Pancreas (tissue), 10 donors: Measurements from ENCODE around the gene ZDHHC11. TPM values are rescaled to one million over a fixed set of nuclear protein-coding genes. Genes with fewer than 3 reads are reported as not detected.
A peak's percentile ranks its signal among the peaks of the same experiment; 100 is the strongest.

Source experiments
- ATAC-seq, 4 donors: fragments of 200-7000 bp; cut with Tn5 transposase; one replicate each; pipeline versions ENCODE4 v1.8.0 to v1.9.1; 2020; ENCODE audit warnings: mild to moderate bottlenecking in 4 of 4, moderate library complexity in 4 of 4
- DNase-seq, 6 donors: peaks; one replicate each; pipeline ENCODE4 v3.0.0-alpha.2; 2020
- FAIRE-seq: peaks from 2 replicates; lab custom pipeline; 2012; peaks lifted over from hg19 to GRCh38; lab: Jason Lieb, UNC
- H3K27ac ChIP-seq, 4 donors: fragments of 200-600 bp; sonication (generic); 1 replicate in 3 of 4; 2 replicates in 1 of 4; pipeline versions ENCODE4 v1.5.0 to v1.8.0; 2020
- H3K27me3 ChIP-seq, 4 donors: fragments of 200-600 bp; one replicate each; pipeline ENCODE4 v1.8.0; 2021
- H3K36me3 ChIP-seq, 3 donors: fragments of 200-600 bp; sonication (generic) in 1 of 3; one replicate each; pipeline versions ENCODE4 v1.5.0 to v1.8.0; 2020 to 2021
- H3K4me1 ChIP-seq, 3 donors: fragments of 200-600 bp; one replicate each; pipeline ENCODE4 v1.8.0; 2021
- H3K4me3 ChIP-seq, 4 donors: fragments of 200-600 bp; sonication (generic) in 2 of 4; one replicate each; pipeline versions ENCODE4 v1.5.0 to v1.8.0; 2020 to 2021
- H3K9me3 ChIP-seq, 4 donors: fragments of 200-600 bp; one replicate each; pipeline ENCODE4 v1.8.0; 2021
- CTCF ChIP-seq, 4 donors: fragments of 200-600 bp; sonication (generic) in 3 of 4; IDR thresholded peaks; one replicate each; pipeline versions ENCODE4 v1.5.0 to v1.8.0; 2021; ENCODE audit warnings: antibody characterized with exemption in 4 of 4
- WGBS, 2 donors: extraction: QIAGEN DNeasy Blood & Tissue Kit; methylation state at CpG; one replicate each; pipeline ENCODE4 v1.1.7; 2013; 5-methylcytosine and 5-hydroxymethylcytosine counted together
- intact Hi-C, 3 donors: fragments of 100-400 bp; cut with DNase I; formaldehyde crosslinking; loops; one replicate each; pipeline versions ENCODE4 v1.11.1 to v1.14.2; 2022
- polyA plus RNA-seq, 2 donors: library from polyadenylated mRNA; stranded (reverse); fragments of 200-250 nt; gene quantifications; one replicate each; pipeline ENCODE4 v1.2.3, GENCODE V29; 2013
- total RNA-seq, 6 donors: library from RNA; stranded (reverse); fragmentation: NEBNext Ultra II Directional in 4 of 6; extraction: Animal tissue kit (Norgen Biotek cat#: 25700) in 4 of 6; gene quantifications; one replicate each; pipeline versions ENCODE4 v1.2.1 to v1.2.4, GENCODE V29; 2021 to 2023
- donor health status: healthy with polysubstance abuse.
- donor health status: DM: no; HTN: no; CAD: no; lungs with moderate emphysema.
- donor health status: DM: no; HTN: no; CAD: no.
- donor health status: control.
- donor health status: control.
- donor health status: Bipolar disorder and iron deficiency.
- donor health status: DM: yes; HTN: yes; CAD: no.
- donor health status: DM: no; HTN: no; CAD: no.
- donor health status: DM: no; HTN: no; CAD: no.
- donor health status: DM: yes; HTN: yes; CAD: no.

ZDHHC11 gene
- total and polyA plus RNA-seq, 8 donors = 3.6 to 18.1 (median 7.8) TPM

DNA sequence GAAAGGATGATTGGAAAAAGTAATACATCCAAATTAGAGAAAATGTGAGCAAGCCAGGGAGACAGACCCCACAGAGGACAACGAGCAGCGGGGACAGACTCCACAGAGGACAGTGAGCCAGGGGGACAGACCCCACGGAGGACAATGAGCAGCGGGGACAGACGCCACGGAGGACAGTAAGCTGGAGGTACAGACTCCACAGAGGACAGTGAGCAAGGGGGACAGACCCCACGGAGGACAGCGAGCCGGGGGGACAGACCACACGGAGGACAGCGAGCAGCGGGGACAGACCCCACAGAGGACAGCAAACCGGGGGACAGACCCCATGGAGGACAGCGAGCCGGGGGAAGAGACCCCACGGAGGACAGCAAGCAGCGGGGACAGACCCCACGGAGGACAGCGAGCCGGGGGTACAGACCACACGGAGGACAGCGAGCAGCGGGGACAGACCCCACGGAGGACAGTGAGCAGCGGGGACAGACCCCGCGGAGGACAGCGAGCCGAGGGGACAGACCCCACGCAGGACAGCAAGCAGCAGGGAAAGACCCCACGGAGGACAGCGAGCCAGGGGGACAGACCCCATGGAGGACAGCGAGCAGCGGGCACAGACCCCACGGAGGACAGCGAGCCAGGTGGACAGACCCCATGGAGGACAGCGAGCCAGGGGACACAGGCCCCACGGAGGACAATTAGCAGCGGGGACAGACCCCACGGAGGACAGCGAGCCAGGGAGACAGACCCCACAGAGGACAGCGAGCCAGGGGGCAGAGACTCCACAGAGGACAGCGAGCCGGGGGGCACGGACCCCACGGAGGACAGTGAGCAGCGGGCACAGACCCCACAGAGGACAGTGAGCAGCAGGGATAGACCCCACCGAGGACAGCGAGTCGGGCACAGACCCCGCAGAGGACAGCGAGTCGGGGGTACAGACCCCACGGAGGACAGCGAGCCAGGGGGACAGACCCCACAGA lies 1.9 kb upstream of the ZDHHC11 start:
- DNase-seq = peak in 2 of 6 donors; percentile 46 to 57
- H3K27me3 ChIP-seq = peaks cover 0 to 3% (median 0%) of the 10 kb centered on the region in 4 donors
- ATAC-seq = no peak
- no peak for TF ChIP-seq CTCF (IDR thresholded peaks at IDR 0.05)
- no peak overlapping the region for H3K27ac ChIP-seq
- no peak overlapping the region for H3K4me3 ChIP-seq
- no peaks in the 10 kb centered on the region for H3K4me1 ChIP-seq
- H3K9me3 ChIP-seq = no peaks in the 10 kb centered on the region
- WGBS, 2 donors = 77 to 86% methylated on average over 54 to 55 of the region's 55 CpGs
- H3K36me3 ChIP-seq = no peaks in the 10 kb centered on the region
- no peak for FAIRE-seq
- intact Hi-C loops = no loop called here

DNA sequence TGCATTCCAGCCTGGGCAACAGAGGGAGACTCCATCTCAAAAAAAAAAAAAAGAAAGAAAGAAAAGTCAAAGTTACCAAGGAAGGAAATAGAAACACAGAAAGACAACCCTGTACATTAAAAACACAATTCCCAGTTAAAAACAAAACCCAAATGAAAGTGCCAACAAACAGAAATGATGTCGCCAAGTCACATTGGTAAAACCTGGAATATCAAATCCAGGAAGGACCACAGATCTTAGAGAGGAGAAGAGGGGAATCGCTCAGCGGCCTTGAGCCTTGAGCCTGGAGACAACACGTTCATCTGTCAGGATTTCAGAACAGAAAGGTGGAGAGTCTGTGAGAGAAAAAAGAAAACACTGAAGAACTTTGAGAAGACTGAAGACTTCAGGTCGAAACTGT lies 1.2 kb upstream of the ZDHHC11 start:
- ATAC-seq (no peak), FAIRE-seq (no peak), DNase-seq (no peak)
- Histone ChIP-seq H3K27ac (no peak overlapping the region), H3K9me3 (no peaks in the 10 kb centered on the region), H3K4me1 (no peaks in the 10 kb centered on the region), H3K36me3 (no peaks in the 10 kb centered on the region), H3K27me3 (peaks cover 0 to 3% (median 0%) of the 10 kb centered on the region in 4 donors), H3K4me3 (no peak overlapping the region)
- intact Hi-C loops = no loop called here
- 28 to 35% methylated on average over 5 of the region's 5 CpGs for WGBS, 2 donors
- no peak for TF ChIP-seq CTCF (IDR thresholded peaks at IDR 0.05)

- no peaks in the 10 kb centered on the region for H3K9me3 ChIP-seq
- ATAC-seq (no peak), DNase-seq (peak in 1 of 6 donors; percentile 34), FAIRE-seq (no peak)
- H3K27me3 ChIP-seq = peaks cover 0 to 3% (median 0%) of the 10 kb centered on the region in 4 donors
- no peak for TF ChIP-seq CTCF (IDR thresholded peaks at IDR 0.05)
- 69% methylated on average over 16 of the region's 16 CpGs for WGBS, 2 donors
- no peak overlapping the region for H3K4me3 ChIP-seq
- H3K27ac ChIP-seq = no peak overlapping the region
- intact Hi-C loops = no loop called here
- H3K36me3 ChIP-seq = no peaks in the 10 kb centered on the region
- H3K4me1 ChIP-seq = no peaks in the 10 kb centered on the region
Measured at GRCh38 chr5:851553-851952, 767 bp upstream of the ZDHHC11 start.

DNA sequence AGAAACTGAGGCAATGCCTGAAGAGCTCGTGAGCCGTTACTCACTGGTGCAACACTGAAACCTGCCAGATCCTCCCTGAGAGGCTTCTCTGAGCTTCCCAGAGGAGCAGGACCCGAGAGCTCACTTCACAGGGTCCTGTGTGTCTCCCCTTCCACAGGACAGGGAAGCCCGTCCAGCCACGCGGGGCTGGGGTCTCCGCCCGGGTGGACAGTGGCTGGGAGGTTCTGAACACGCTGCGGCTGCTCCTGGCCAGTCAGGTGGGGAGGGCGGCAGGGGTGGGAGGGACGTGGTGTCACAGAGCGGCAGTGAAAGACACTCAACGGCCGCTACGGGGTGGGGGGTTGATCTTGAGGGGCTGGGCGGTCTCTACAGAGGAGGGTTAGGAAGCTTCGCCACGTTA lies 290 bp upstream of the ZDHHC11 start:
- peaks cover 0 to 3% (median 0%) of the 10 kb centered on the region in 4 donors for H3K27me3 ChIP-seq
- intact Hi-C loops = no loop called here
- no peak overlapping the region for H3K4me3 ChIP-seq
- DNase-seq (peak in 3 of 6 donors; percentile 16 to 57 (median 48)), FAIRE-seq (no peak), ATAC-seq (no peak)
- no peak for TF ChIP-seq CTCF (IDR thresholded peaks at IDR 0.05)
- 40 to 45% methylated on average over 19 of the region's 19 CpGs for WGBS, 2 donors
- H3K27ac ChIP-seq = no peak overlapping the region
- H3K36me3 ChIP-seq = no peaks in the 10 kb centered on the region
- no peaks in the 10 kb centered on the region for H3K9me3 ChIP-seq
- no peaks in the 10 kb centered on the region for H3K4me1 ChIP-seq
